SK-N-MC (cell line): ENCODE data around the gene DENR.

Experiments used
- EZH2 ChIP-seq: fragments of 200-600 bp; sonication (generic); IDR thresholded peaks from one replicate; pipeline ENCODE4 v1.6.1; 2017; ENCODE audit warnings: antibody characterized with exemption
- FOXP2 ChIP-seq: optimal IDR thresholded peaks from 2 replicates; pipeline ENCODE3; 2011; ENCODE audit warnings: mild to moderate bottlenecking, moderate library complexity; ENCODE audit not compliant: insufficient read depth; ENCODE audit errors: extremely low read length, control extremely low read depth
- POLR2AphosphoS5 ChIP-seq: IDR thresholded peaks from 2 replicates; pipeline ENCODE4 v1.6.1; 2012; ENCODE audit warnings: mild to moderate bottlenecking, low read depth, low read length, borderline replicate concordance

DNA sequence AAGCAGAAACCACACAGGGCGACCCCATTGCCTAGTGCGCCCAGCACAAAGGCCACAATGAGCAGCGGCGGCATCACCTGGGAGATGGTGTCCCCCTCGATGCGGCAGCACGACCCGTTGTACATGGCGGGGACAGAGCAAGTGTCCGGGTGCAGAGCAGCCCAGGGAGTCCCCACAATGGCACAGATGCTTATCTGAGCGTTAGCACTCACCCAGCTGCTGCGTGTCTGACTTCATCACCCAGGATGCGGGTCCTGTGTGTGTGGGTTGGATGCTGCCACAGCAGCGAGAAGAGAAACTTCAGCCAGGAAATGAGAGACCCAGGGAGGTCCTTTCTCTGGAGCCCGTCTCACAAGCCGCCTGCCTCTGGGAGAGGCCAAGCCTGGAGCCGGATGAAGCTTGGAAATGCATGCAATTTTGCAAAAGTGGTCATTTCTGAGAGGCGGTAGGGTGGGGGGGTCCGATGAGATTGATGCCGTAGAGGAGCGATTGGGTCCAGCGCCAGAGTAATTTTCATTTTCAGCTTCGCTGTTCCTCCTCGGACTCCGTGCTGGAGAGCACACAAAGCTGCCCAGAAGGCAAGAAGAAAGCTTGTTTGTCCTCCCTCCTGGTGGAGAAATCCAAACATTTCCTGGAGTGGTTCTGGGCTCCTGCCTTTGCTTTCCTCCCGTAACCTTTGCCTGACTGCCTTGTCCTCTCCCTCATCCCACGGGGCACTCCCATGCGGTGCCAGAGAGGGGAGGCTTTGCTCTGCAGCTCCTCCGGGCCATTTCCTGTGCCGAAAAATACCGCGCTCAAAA, 22.2 kb upstream of the DENR start, which contains the start of gene HCAR1:
- TF ChIP-seq EZH2 (no peak), POLR2AphosphoS5 (no peak), FOXP2 (no peak)
